HepG2 (cell line): ENCODE measurements around the gene FOXA3. TPM values are rescaled to one million over a fixed set of nuclear protein-coding genes. Genes with fewer than 3 reads are reported as not detected.

Source experiments
- AHR ChIP-seq: IDR thresholded peaks from 2 replicates; pipeline ENCODE4 v1.6.1; 2018; ENCODE audit warnings: missing genetic modification reagents, missing compliant biosample characterization
- CBX5 ChIP-seq: sonication (generic); formaldehyde crosslinking; IDR thresholded peaks from 2 replicates; pipeline ENCODE4 v1.4.0; 2020; ENCODE audit warnings: missing genetic modification reagents, borderline replicate concordance
- GATAD1 ChIP-seq: IDR thresholded peaks from 2 replicates; pipeline ENCODE4 v1.6.1; 2016; ENCODE audit warnings: missing genetic modification reagents, missing compliant biosample characterization
- HNRNPH1 ChIP-seq: fragments of 200-400 bp; formaldehyde crosslinking; optimal IDR thresholded peaks from 2 replicates; pipeline ENCODE3; 2017; ENCODE audit warnings: mild to moderate bottlenecking, low read depth, low read length
- KLF6 ChIP-seq: IDR thresholded peaks from 2 replicates; pipeline ENCODE4 v1.8.0; 2016; ENCODE audit warnings: missing biosample characterization, missing genetic modification reagents
- LCORL ChIP-seq, 2 experiments: fragments of 450-650 bp in 1 of 2; sonication (generic) in 1 of 2; formaldehyde crosslinking in 1 of 2; IDR thresholded peaks; 2 replicates each; pipeline versions ENCODE4 v1.5.0 to v1.6.1; 2017 to 2020; ENCODE audit warnings: antibody characterized with exemption in 1 of 2, missing genetic modification reagents in 1 of 2
- MIER3 ChIP-seq: IDR thresholded peaks from 2 replicates; pipeline ENCODE4 v1.6.1; 2016; ENCODE audit warnings: missing compliant biosample characterization, borderline replicate concordance
- PAWR ChIP-seq: sonication (generic); formaldehyde crosslinking; IDR thresholded peaks from 2 replicates; pipeline ENCODE4 v1.4.0; 2020; ENCODE audit warnings: missing genetic modification reagents, mild to moderate bottlenecking, borderline replicate concordance
- PHF5A ChIP-seq: IDR thresholded peaks from one replicate; pipeline ENCODE4 v1.6.1; 2018; ENCODE audit warnings: low read depth, missing genetic modification reagents; ENCODE audit not compliant: unreplicated experiment
- PLRG1 ChIP-seq: fragments of 450-650 bp; conservative IDR thresholded peaks from 2 replicates; pipeline ENCODE4 v1.6.1; 2016
- RAD21 ChIP-seq: fragments of 450-650 bp; formaldehyde crosslinking; IDR thresholded peaks from 2 replicates; pipeline ENCODE4 v1.5.0; 2020; ENCODE audit warnings: mild to moderate bottlenecking
- RFX1 ChIP-seq: fragments of 450-650 bp; IDR thresholded peaks from 2 replicates; pipeline ENCODE4 v1.6.1; 2017
- SMARCC2 ChIP-seq: fragments of 450-650 bp; IDR thresholded peaks from 2 replicates; pipeline ENCODE4 v1.6.1; 2017; ENCODE audit warnings: antibody characterized with exemption, mild to moderate bottlenecking
- TP53 ChIP-seq: sonication (generic); formaldehyde crosslinking; conservative IDR thresholded peaks from 2 replicates; pipeline ENCODE4 v1.4.0; 2020; ENCODE audit warnings: missing genetic modification reagents
- ZBED4 ChIP-seq: sonication (generic); formaldehyde crosslinking; IDR thresholded peaks from 2 replicates; pipeline ENCODE4 v1.4.0; 2020; ENCODE audit warnings: missing genetic modification reagents, borderline replicate concordance
- ZNF136 ChIP-seq: sonication (generic); formaldehyde crosslinking; IDR thresholded peaks from 2 replicates; pipeline ENCODE4 v1.8.1; 2022; ENCODE audit warnings: low read depth, mild to moderate bottlenecking, moderate library complexity, missing genetic modification reagents
- ZNF232 ChIP-seq: sonication (generic); formaldehyde crosslinking; IDR thresholded peaks from 2 replicates; pipeline ENCODE4 v1.4.0; 2020; ENCODE audit warnings: missing genetic modification reagents, borderline replicate concordance
- ZNF335 ChIP-seq: sonication (generic); formaldehyde crosslinking; IDR thresholded peaks from 2 replicates; pipeline ENCODE4 v1.4.0; 2020; ENCODE audit warnings: missing genetic modification reagents
- ZNF383 ChIP-seq: sonication (generic); formaldehyde crosslinking; IDR thresholded peaks from 2 replicates; pipeline ENCODE4 v1.4.0; 2020; ENCODE audit warnings: missing genetic modification reagents, mild to moderate bottlenecking, borderline replicate concordance
- ZNF558 ChIP-seq: sonication (generic); formaldehyde crosslinking; IDR thresholded peaks from 2 replicates; pipeline ENCODE4 v1.9.0; 2022; ENCODE audit warnings: mild to moderate bottlenecking, missing genetic modification reagents, borderline replicate concordance
- ZNF614 ChIP-seq: IDR thresholded peaks from 2 replicates; pipeline ENCODE4 v1.6.1; 2018; ENCODE audit warnings: missing biosample characterization, missing genetic modification reagents, inconsistent platforms, borderline replicate concordance
- ZNF737 ChIP-seq: sonication (generic); formaldehyde crosslinking; IDR thresholded peaks from 2 replicates; pipeline ENCODE4 v1.5.0; 2020; ENCODE audit warnings: missing genetic modification reagents, mild to moderate bottlenecking, borderline replicate concordance
- polyA plus RNA-seq, 8 experiments: library from polyadenylated mRNA; depleted of rRNA in 3 of 8; stranded (reverse) in 7 of 8; unstranded in 1 of 8; fragments of >200 nt; fragmentation: Illumina TruSeq in 4 of 8; extraction: Trizol in 4 of 8; gene quantifications; 2 replicates each; pipeline versions ENCODE4 v1.2.1 to v1.2.3, GENCODE V29; 2011 to 2016; ENCODE audit warnings: low read depth in 4 of 8, missing spikeins in 1 of 8, mixed read lengths in 1 of 8; ENCODE audit not compliant: insufficient read depth in 1 of 8
- total RNA-seq, 5 experiments: library from RNA; depleted of rRNA; stranded (reverse); fragments of >200 nt; fragmentation: Illumina TruSeq; extraction: Trizol; gene quantifications; 2 replicates each; pipeline ENCODE4 v1.2.3, GENCODE V29; 2016; ENCODE audit warnings: low read depth in 1 of 5
- TF ChIP-seq, protein P1 (sequence below): sonication (generic); formaldehyde crosslinking; IDR thresholded peaks from 2 replicates; pipeline ENCODE4 v1.4.0; 2020; ENCODE audit warnings: low read depth, mild to moderate bottlenecking, missing genetic modification reagents
- TF ChIP-seq, protein P2 (sequence below): sonication (generic); formaldehyde crosslinking; IDR thresholded peaks from 2 replicates; pipeline ENCODE4 v1.4.0; 2020; ENCODE audit warnings: mild to moderate bottlenecking, missing genetic modification reagents

FOXA3 gene
- total and polyA plus RNA-seq, 2 of the 13 experiments (the other 11 are each of a cell fraction or from before 2014, with no cell fraction given) = 29.8 to 47.6 TPM

- TF ChIP-seq CBX5 (CRISPR knock-in tag) (peak; percentile 13; the same call in 1 of the 2 replicates), HNRNPH1 (no peak), ZNF136 (CRISPR knock-in tag) (no peak), ZNF614 (CRISPR knock-in tag) (peak; percentile 31; the same call in 1 of the 2 replicates), RAD21 (CRISPR knock-in tag) (peak; percentile 43; the same call in 1 of the 2 replicates), SMARCC2 (no peak), LCORL (IDR thresholded peaks at IDR 0.05) (no peak), LCORL (CRISPR knock-in tag; IDR thresholded peaks at IDR 0.05) (no peak), ZNF335 (CRISPR knock-in tag) (no peak), ZNF558 (CRISPR knock-in tag) (no peak), ZBED4 (CRISPR knock-in tag) (no peak; the same call in 1 of the 2 replicates), GATAD1 (CRISPR knock-in tag) (peak; percentile 38; the same call in 1 of the 2 replicates), ZNF383 (CRISPR knock-in tag) (no peak), PAWR (no peak), ZNF232 (no peak), RFX1 (peak; percentile 72), PHF5A (CRISPR knock-in tag) (no peak), AHR (CRISPR knock-in tag) (no peak), KLF6 (no peak; the same call in 1 of the 2 replicates), ZNF737 (CRISPR knock-in tag) (no peak), MIER3 (CRISPR knock-in tag) (0 out of 2 replicates have a peak, but pooled peaks have one; percentile 6), PLRG1 (no peak), TP53 (no peak)
- TF ChIP-seq, protein P1, sequence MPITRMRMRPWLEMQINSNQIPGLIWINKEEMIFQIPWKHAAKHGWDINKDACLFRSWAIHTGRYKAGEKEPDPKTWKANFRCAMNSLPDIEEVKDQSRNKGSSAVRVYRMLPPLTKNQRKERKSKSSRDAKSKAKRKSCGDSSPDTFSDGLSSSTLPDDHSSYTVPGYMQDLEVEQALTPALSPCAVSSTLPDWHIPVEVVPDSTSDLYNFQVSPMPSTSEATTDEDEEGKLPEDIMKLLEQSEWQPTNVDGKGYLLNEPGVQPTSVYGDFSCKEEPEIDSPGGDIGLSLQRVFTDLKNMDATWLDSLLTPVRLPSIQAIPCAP (CRISPR knock-in tag) = no peak
- TF ChIP-seq, protein P2, sequence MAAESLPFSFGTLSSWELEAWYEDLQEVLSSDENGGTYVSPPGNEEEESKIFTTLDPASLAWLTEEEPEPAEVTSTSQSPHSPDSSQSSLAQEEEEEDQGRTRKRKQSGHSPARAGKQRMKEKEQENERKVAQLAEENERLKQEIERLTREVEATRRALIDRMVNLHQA (CRISPR knock-in tag) = no peak
These were observed 38.8 kb downstream of the FOXA3 start (continued) for GRCh38 chr19:45902651-45903625.
